Activated CD4-positive, alpha-beta memory T cell treated with anti-CD3 and anti-CD28 coated beads, Interleukin-2, amount 10 ng/mL, durations not matched to agents 7 days and 5 days (primary cell): ENCODE measurements around the gene RAPGEF5. TPM values are rescaled to one million over a fixed set of nuclear protein-coding genes. Genes with fewer than 3 reads are reported as not detected.
A peak's percentile ranks its signal among the peaks of the same experiment; 100 is the strongest.

Experiments used
- CTCF ChIA-PET: fragments of 350-600 bp; sonication (Branson Sonifier 250); formaldehyde crosslinking; loops from one replicate; lab custom pipeline; 2021; ENCODE audit warnings: antibody characterized with exemption, inconsistent platforms; lab: Charles Lee
- POLR2A ChIA-PET: fragments of 350-600 bp; sonication (Branson Sonifier 250); formaldehyde crosslinking; loops from one replicate; lab custom pipeline; 2021; ENCODE audit warnings: antibody characterized with exemption; lab: Charles Lee
- DNase-seq: peaks from one replicate; pipeline ENCODE4 v3.0.0-alpha.2; 2020
- H3K27ac Mint-ChIP-seq: one replicate; pipeline ENCODE4 v1.8.0; 2021; ENCODE audit warnings: mild to moderate bottlenecking, mixed read lengths
- H3K27me3 Mint-ChIP-seq: one replicate; pipeline ENCODE4 v1.8.0; 2021; ENCODE audit warnings: mixed read lengths
- H3K36me3 Mint-ChIP-seq: one replicate; pipeline ENCODE4 v1.8.0; 2021; ENCODE audit warnings: low read depth, mixed read lengths
- H3K4me1 Mint-ChIP-seq: one replicate; pipeline ENCODE4 v1.8.0; 2021; ENCODE audit warnings: mixed read lengths
- H3K4me3 Mint-ChIP-seq: one replicate; pipeline ENCODE4 v1.8.0; 2021; ENCODE audit warnings: mild to moderate bottlenecking, mixed read lengths
- H3K9me3 Mint-ChIP-seq: one replicate; pipeline ENCODE4 v1.8.0; 2021; ENCODE audit warnings: mixed read lengths
- total RNA-seq, 2 experiments: library from RNA; stranded (reverse); gene quantifications; one replicate each; pipeline ENCODE4 v1.2.3, GENCODE V29; 2021

The RAPGEF5 gene
- under 1 TPM; 0.43 to 0.93 TPM for total RNA-seq

GRCh38 chr7:22356701-22357310, at the start of gene RAPGEF5:
Gene RAPGEF5, minus strand, starts transcription at chr7:22357154. Its CDS starts 94 bp downstream, at chr7:22357060.
- Mint-ChIP-seq H3K4me3 (peak within 1 kb of the TSS; percentile 37), H3K36me3 (no peaks in the 10 kb centered on the region), H3K4me1 (peaks cover 5% of the 10 kb centered on the region), H3K27ac (no peak within 1 kb of the TSS), H3K9me3 (peaks cover 2% of the 10 kb centered on the region), H3K27me3 (peaks cover 54% of the 10 kb centered on the region)
- CTCF ChIA-PET: interaction anchor here (1.0 kb wide), 1 partner anchor 247 kb away, joined by 5 read pairs; no protein-coding TSS in a partner anchor
- POLR2A ChIA-PET: no interaction called here
- DNase-seq: no peak

GRCh38 chr7:22406715-22407114, 49.8 kb upstream of the RAPGEF5 start:
- no peak overlapping the region for H3K27ac Mint-ChIP-seq
- POLR2A ChIA-PET: no interaction called here
- DNase-seq: no peak
- CTCF ChIA-PET: no interaction called here
- H3K27me3 Mint-ChIP-seq: peaks cover 10% of the 10 kb centered on the region
- no peaks in the 10 kb centered on the region for H3K9me3 Mint-ChIP-seq
- no peak overlapping the region for H3K4me3 Mint-ChIP-seq
- peaks cover 18% of the 10 kb centered on the region for H3K4me1 Mint-ChIP-seq
- H3K36me3 Mint-ChIP-seq: peaks cover 2% of the 10 kb centered on the region

- no peak for DNase-seq
- peaks cover 2% of the 10 kb centered on the region for H3K36me3 Mint-ChIP-seq
- no peaks in the 10 kb centered on the region for H3K9me3 Mint-ChIP-seq
- peaks cover 20% of the 10 kb centered on the region for H3K4me1 Mint-ChIP-seq
- H3K27me3 Mint-ChIP-seq: peaks cover 12% of the 10 kb centered on the region
- no peak overlapping the region for H3K4me3 Mint-ChIP-seq
- ChIA-PET CTCF (interaction anchor here (1.5 kb wide), 1 partner anchor 295 kb away, joined by 3 read pairs; no protein-coding TSS in a partner anchor), POLR2A (interaction anchor here (0.6 kb wide), 1 partner anchor 36 kb away, joined by 3 read pairs; no protein-coding TSS in a partner anchor)
- H3K27ac Mint-ChIP-seq: no peak overlapping the region
Observed at GRCh38 chr7:22404421-22405023, 47.6 kb upstream of the RAPGEF5 start.

- Mint-ChIP-seq H3K9me3 (no peaks in the 10 kb centered on the region), H3K27ac (no peak overlapping the region), H3K27me3 (peaks cover 9% of the 10 kb centered on the region), H3K36me3 (peaks cover 2% of the 10 kb centered on the region), H3K4me3 (no peak overlapping the region), H3K4me1 (peaks cover 20% of the 10 kb centered on the region)
- CTCF ChIA-PET: no interaction called here
- POLR2A ChIA-PET: no interaction called here
- no peak for DNase-seq
Observed at GRCh38 chr7:22403344-22403743, 46.4 kb upstream of the RAPGEF5 start.

GRCh38 chr7:22402250-22402649, 45.3 kb upstream of the RAPGEF5 start:
- ChIA-PET CTCF (no interaction called here), POLR2A (interaction anchor here (0.6 to 0.8 kb wide), 2 partner anchors 232 to 273 kb away, joined by 3 read pairs; no protein-coding TSS in a partner anchor)
- Mint-ChIP-seq H3K9me3 (no peaks in the 10 kb centered on the region), H3K4me1 (peaks cover 20% of the 10 kb centered on the region), H3K4me3 (no peak overlapping the region), H3K27ac (peak overlapping the region; percentile 58), H3K36me3 (peaks cover 2% of the 10 kb centered on the region), H3K27me3 (peaks cover 7% of the 10 kb centered on the region)
- peak; percentile 37 for DNase-seq

GRCh38 chr7:22400936-22401553, 44.1 kb upstream of the RAPGEF5 start:
- CTCF ChIA-PET: interaction anchor here (0.7 kb wide), 1 partner anchor 56 kb away, joined by 3 read pairs; no protein-coding TSS in a partner anchor
- Mint-ChIP-seq H3K4me3 (no peak overlapping the region), H3K4me1 (peaks cover 20% of the 10 kb centered on the region), H3K9me3 (no peaks in the 10 kb centered on the region), H3K36me3 (peaks cover 2% of the 10 kb centered on the region), H3K27ac (no peak overlapping the region), H3K27me3 (peaks cover 7% of the 10 kb centered on the region)
- POLR2A ChIA-PET: no interaction called here
- no peak for DNase-seq

GRCh38 chr7:22400150-22400814, 43.3 kb upstream of the RAPGEF5 start:
- Mint-ChIP-seq H3K27ac (no peak overlapping the region), H3K27me3 (peaks cover 7% of the 10 kb centered on the region), H3K9me3 (no peaks in the 10 kb centered on the region), H3K4me1 (peaks cover 20% of the 10 kb centered on the region), H3K4me3 (no peak overlapping the region), H3K36me3 (peaks cover 2% of the 10 kb centered on the region)
- CTCF ChIA-PET: interaction anchor here (0.7 kb wide), 1 partner anchor 55 kb away, joined by 3 read pairs; no protein-coding TSS in a partner anchor
- DNase-seq: no peak
- POLR2A ChIA-PET: no interaction called here

- DNase-seq: no peak
- Mint-ChIP-seq H3K27ac (no peak overlapping the region), H3K4me1 (peaks cover 20% of the 10 kb centered on the region), H3K36me3 (peaks cover 2% of the 10 kb centered on the region), H3K4me3 (no peak overlapping the region), H3K9me3 (no peaks in the 10 kb centered on the region), H3K27me3 (peaks cover 7% of the 10 kb centered on the region)
- ChIA-PET CTCF (no interaction called here), POLR2A (no interaction called here)
Observed at GRCh38 chr7:22399546-22399945, 42.6 kb upstream of the RAPGEF5 start.

- H3K4me1 Mint-ChIP-seq: peaks cover 20% of the 10 kb centered on the region
- H3K4me3 Mint-ChIP-seq: no peak overlapping the region
- H3K27me3 Mint-ChIP-seq: peaks cover 7% of the 10 kb centered on the region
- H3K9me3 Mint-ChIP-seq: no peaks in the 10 kb centered on the region
- ChIA-PET POLR2A (no interaction called here), CTCF (no interaction called here)
- H3K27ac Mint-ChIP-seq: no peak overlapping the region
- H3K36me3 Mint-ChIP-seq: peaks cover 2% of the 10 kb centered on the region
- DNase-seq: no peak
Observed at GRCh38 chr7:22399091-22399490, 42.1 kb upstream of the RAPGEF5 start.

GRCh38 chr7:22397981-22398380, 41.0 kb upstream of the RAPGEF5 start:
- POLR2A ChIA-PET: no interaction called here
- H3K4me1 Mint-ChIP-seq: peaks cover 14% of the 10 kb centered on the region
- H3K9me3 Mint-ChIP-seq: no peaks in the 10 kb centered on the region
- no peak overlapping the region for H3K27ac Mint-ChIP-seq
- no peak for DNase-seq
- H3K4me3 Mint-ChIP-seq: no peak overlapping the region
- CTCF ChIA-PET: no interaction called here
- peaks cover 2% of the 10 kb centered on the region for H3K36me3 Mint-ChIP-seq
- H3K27me3 Mint-ChIP-seq: peaks cover 7% of the 10 kb centered on the region

GRCh38 chr7:22395222-22395621, 38.3 kb upstream of the RAPGEF5 start:
- peaks cover 7% of the 10 kb centered on the region for H3K27me3 Mint-ChIP-seq
- POLR2A ChIA-PET: no interaction called here
- no peaks in the 10 kb centered on the region for H3K9me3 Mint-ChIP-seq
- no peaks in the 10 kb centered on the region for H3K36me3 Mint-ChIP-seq
- CTCF ChIA-PET: no interaction called here
- no peak overlapping the region for H3K27ac Mint-ChIP-seq
- H3K4me3 Mint-ChIP-seq: no peak overlapping the region
- H3K4me1 Mint-ChIP-seq: peaks cover 5% of the 10 kb centered on the region
- no peak for DNase-seq

- peaks cover 5% of the 10 kb centered on the region for H3K4me1 Mint-ChIP-seq
- no peak overlapping the region for H3K4me3 Mint-ChIP-seq
- POLR2A ChIA-PET: no interaction called here
- CTCF ChIA-PET: no interaction called here
- H3K9me3 Mint-ChIP-seq: no peaks in the 10 kb centered on the region
- no peaks in the 10 kb centered on the region for H3K36me3 Mint-ChIP-seq
- DNase-seq: no peak
- H3K27ac Mint-ChIP-seq: no peak overlapping the region
- peaks cover 5% of the 10 kb centered on the region for H3K27me3 Mint-ChIP-seq
Observed at GRCh38 chr7:22394739-22395138, 37.8 kb upstream of the RAPGEF5 start.
